SIG-M5 (cell line): ENCODE data around the gene CETP.
"Not testable (repeated sequence)": the region's sequence is repeated elsewhere in the genome, so short reads cannot be mapped to it uniquely, and the experiment has no call there.

Experiments
- DNase-seq: peaks from one replicate; lab custom pipeline; 2025; lab: John Stamatoyannopoulos, UW

The CETP gene

DNA sequence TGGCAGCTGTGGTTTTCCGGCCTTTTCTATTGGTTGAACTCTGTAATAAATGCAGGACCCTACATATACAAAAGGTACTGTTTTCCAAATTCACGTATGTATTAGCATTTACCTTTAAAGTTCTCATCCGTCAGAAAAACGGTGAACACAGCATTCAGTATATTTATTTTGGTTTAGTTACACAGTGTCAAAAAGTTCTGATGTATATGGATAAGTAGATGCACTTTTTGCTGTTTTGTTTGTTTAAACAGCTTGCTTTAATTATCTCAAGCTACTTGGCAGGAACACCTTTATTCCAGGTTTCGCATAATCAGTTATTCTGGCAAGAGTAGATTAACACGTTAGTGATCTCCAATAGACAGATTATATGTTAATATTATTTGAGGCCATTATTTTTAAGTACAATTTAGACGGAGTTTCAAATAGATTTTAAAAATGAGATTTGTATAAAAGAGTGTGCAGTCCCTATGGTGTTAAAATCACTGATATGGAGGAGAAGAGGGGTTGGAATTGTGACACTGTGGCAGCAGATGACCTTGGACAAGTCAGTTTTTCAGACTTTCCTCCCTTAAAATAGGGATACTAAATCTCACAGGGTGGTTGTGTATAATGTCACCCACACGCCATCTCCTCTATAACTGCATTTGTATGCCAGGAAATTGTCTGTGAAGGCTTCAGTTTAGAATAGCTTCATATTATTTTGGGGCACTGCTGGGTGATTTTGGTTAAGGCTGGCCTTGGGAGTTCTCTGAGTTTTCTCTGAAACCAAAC is 27.7 kb upstream of the CETP start:
- DNase-seq, result no peak

DNA sequence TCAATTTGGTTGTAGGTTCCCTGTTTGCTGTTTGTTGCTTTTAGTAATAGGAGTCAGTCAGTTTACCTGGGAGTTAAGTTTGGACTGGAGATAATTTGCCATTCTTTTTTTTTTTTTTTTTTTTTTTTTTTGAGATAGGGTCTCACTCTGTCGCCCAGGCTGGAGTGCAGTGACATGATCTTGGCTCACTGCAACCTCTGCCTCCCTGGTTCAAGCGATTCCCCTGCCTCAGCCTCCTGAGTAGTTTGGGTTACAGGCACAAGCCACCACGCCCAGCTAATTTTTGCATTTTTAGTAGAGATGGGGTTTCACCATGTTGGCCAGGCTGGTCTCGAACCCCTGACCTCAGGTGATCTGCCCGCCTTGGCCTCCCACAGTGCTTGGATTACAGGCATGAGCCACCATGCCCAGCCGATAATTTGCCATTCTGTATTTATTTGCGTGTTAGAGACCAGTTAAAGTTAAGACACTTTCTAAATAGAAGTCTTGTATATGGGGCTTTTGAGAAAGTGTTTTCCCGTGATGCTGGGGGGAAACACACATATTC is 27.1 kb upstream of the CETP start:
- DNase-seq, result not testable (repeated sequence)

DNA sequence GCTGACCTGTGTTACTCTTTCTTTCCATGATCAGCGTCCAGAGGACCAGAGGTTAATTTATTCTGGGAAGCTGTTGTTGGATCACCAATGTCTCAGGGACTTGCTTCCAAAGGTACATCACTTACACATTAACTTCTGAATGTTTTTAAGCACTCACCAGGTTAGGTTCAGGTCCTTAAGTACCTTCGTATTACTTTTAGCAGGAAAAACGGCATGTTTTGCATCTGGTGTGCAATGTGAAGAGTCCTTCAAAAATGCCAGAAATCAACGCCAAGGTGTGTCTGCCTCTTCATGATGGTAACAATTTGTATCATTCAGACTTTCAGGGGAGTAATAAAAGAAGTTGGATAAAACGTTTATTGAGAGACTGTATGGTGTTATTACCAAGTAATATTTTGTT is 26.5 kb upstream of the CETP start:
- DNase-seq, result no peak

DNA sequence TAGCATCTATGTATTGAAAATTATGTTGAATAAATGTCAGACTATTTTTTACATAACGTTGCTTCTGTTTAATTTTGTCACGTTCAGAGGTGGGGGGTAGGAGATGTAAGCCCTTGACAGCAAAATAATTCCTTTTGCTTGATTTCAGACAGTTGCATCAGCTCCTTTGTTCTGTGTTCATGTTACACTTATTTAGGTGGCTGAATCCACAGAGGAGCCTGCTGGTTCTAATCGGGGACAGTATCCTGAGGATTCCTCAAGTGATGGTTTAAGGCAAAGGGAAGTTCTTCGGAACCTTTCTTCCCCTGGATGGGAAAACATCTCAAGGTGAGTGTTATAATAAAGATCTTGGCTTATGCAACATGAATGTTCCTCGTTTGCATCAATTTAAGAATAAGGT is 25.3 kb upstream of the CETP start:
- no peak for DNase-seq

DNA sequence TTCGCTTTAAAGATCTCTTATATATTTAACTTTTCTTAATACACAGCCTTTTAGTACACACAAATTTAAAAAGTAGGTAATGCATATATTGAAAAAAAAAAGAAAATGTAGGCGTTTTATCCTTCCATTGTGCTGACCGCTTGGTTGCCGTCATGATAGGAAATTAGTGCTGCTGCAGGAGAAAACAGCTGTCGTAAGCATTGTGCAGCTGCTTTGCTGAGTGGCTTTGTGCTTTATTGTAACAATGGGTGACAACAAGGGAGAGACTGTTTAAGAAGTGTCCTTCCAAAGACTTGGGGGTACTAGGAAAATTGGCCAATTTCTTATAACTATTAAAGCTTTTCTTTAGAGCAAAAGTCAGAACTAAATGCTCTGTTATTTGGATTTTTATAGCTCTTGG is 24.8 kb upstream of the CETP start:
- no peak for DNase-seq

DNA sequence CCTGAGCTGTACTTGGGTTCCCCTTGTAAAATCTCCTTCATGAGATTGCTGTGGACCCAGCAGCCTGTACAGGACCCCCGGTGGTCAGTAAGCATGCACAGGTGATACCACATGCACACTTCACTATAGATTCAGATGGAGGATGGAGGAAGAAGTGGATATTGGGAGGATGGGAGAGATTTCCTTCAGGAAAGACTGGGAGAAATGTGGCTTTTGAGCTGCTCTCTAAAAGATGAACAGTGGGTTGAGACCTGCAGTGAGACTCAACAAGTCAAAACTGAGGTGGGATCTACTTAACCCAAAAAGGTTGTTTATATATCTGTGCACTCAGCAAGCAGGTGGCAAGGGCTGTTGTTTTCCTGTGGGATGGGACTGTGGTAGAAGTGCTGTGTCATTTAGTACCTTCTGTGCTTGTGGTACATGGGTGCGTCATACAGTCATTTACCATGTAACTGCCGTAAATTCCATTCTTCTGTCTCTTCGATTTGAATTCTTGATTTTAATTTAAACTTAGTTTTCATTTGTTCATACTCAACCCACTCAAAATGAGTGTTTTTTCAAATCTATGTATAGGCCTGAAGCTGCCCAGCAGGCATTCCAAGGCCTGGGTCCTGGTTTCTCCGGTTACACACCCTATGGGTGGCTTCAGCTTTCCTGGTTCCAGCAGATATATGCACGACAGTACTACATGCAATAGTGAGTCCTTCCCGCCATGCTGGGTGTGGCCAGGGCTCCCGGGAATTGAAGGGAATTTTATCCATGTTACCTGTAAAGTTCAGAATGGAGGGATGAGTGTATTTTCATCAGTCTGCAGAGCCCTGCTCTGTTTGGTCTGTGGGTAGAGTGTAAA is 22.9 kb upstream of the CETP start:
- no peak for DNase-seq

DNA sequence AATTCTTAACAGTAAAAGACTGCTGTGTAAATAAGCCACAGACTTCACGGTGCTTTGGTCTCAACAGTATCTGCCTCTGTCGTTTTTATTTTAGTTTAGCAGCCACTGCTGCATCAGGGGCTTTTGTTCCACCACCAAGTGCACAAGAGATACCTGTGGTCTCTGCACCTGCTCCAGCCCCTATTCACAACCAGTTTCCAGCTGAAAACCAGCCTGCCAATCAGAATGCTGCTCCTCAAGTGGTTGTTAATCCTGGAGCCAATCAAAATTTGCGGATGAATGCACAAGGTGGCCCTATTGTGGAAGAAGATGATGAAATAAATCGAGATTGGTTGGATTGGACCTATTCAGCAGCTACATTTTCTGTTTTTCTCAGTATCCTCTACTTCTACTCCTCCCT is 21.9 kb upstream of the CETP start:
- no peak for DNase-seq

DNA sequence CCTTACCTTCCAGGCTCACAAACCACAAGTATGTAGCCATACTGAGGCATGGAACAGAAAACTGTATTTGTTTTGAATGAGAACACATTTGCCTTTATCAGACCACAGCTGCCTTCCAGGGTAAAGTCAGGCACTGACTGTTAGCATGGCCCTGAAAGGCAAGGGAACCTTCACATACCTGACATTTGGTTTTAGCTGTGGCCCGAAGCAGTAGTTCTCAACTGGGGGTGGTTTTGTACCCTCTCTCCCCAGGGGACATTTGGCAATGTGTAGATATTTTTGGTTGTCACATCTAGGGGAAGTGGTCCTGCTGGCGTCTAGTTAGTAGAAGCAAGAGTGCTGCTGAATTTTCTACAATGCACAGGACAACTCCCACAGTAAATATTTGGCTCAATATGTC is 20.7 kb upstream of the CETP start:
- no peak for DNase-seq

DNA sequence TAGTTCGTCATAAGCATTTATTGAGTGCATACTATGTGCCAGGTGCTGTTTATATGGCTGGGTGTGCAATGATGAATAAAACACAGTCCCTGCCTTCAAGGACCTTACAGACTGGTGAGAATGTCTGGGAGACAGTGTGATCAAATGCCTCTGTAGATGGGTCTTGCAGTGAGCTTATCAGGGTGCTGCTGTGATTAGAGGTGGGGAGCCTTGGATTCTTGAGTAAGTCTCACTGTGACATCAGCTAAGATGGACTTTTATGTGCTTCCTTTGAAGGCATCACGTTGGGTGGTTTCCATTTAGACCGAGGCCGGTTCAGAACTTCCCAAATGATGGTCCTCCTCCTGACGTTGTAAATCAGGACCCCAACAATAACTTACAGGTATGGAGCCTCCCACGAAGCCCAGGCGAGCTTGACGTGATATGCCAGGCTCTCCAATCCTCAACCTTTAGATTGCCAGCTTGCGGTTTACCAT is 19.9 kb upstream of the CETP start:
- DNase-seq, result no peak

DNA sequence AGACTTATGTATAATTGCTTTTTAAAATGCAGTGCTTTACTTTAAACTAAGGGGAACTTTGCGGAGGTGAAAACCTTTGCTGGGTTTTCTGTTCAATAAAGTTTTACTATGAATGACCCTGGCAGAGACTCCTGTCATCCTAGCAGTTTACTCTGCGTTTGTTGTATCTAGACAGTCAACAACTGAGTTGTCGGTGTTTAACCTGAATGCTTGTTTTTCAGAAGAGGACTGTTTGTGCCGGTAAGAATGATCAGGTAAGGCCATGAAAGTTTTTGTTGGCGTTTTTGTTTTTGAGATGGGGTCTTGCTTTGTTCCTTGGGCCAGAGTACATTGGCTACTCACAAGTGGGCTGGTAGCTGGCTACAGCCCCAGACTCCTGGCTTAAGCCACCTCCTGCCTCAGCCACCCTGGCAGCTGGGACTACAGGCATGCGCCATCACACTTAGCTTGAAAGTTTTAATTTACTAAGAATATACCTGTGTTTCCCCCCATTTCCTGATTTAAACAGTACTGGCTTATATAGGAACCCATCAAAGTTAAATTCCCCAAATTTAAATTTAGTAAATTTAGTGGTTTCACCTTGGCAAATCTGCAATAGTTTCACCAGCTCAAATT is 17.9 kb upstream of the CETP start:
- DNase-seq, result no peak

DNA sequence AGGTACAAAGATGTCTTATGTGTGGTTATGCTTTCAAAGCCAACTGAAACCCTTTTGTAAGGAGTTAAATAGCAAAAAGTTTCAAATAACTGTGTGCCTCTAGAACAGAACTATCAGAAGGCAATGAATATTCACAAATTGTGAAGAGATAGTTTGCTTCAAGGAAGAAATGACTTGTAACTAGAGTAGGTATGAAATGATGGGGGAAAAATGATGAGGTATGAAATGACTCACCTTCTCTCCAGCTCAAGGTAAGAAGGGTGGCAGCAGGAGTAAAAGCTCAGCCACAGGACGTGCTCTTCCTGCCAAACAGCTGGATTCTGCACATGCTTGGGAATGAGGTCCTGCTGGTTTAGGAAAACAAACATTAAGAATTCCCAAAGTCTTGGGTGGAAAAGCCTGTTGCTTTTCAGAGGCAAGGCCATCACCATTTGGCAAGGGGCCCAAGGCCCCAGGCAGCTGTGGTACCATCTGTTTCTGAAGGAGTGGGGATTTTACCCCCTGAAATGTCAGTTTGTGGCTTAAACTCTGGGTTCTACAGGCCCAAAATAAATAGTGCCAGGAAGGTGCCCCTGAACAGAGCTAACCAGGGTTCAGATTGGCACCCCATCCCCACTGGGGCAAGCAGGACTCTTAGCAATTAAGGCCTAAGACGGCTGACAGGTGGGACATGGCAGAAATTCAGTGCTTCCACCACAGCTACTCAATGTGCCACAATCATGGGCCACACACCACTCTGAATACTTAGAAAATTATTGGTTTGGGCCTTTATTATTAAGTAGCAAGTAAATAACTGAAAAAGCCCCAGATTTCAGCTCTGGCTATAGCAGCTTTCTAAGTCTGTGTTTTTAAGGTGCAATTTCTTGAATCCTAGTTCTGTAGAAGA is 16.6 kb upstream of the CETP start:
- DNase-seq, result no peak

DNA sequence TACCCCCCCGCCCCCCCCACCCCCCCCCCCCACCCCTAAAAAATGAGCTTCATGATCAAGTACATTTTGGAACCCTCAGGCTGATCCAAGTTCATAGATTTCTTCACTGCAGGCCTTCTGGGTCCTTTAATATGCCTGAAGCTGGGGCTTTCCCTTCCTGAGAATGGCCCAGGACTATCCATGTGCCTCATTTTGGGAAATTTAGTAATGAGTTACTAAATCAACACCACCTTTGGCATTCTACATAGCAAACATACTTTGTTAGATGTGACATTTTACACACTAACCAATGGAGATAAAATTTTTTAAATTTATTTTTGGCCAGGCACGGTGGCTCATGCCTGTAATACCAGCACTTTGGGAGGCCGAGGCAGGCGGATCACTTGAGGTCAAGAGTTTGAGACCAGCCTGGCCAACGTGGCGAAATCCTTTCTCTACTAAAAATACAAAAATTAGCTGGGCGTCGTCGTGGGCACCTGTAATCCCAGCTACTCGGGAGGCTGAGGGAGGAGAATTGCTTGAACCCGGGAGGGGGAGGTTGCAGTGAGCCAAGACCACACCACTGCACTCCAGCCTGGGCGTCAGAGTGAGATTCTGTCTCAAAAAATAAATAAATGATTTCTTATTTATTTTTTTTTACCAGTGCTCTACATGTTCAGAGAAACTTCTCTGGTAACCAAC is 15.8 kb upstream of the CETP start:
- no peak for DNase-seq

DNA sequence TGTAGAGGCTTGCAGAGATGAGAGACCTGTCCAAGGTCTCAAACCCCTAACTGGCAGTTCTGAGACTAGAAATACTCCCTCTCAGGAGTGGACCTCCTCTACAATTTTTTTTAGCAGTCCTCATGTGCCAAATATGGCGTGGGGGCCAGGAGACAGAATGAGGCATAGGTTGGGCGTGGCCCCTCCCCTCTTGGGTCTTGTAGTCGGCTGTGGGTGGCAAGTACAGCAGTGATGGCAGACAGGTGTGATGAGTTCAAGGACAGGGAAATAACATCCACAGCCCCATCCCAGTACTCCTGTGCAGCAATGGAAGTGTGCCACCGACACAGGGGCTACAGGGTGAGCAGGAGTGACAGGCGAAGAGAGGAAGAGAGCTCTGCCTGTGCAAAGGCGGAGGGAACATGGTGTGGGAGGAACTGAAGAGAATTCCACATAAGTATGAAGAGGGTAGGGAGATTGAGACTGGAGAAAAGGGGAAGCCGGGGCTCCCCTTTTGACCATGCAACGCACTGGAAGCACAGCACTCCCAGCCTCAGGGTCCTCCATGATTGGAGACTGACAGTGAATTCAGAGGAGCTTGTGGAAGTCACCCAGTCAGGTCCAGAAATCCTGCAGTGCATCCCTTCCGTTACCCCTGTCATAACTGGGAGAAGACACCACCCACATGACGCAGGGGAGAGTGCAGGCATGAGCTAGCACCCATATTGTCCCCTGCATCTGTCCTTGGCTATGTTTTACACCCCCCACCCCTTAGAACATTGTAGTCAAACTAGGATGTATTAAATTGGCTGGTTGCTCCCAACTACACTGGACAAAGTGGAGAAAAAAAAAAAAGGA is 14.8 kb upstream of the CETP start:
- no peak for DNase-seq

DNA sequence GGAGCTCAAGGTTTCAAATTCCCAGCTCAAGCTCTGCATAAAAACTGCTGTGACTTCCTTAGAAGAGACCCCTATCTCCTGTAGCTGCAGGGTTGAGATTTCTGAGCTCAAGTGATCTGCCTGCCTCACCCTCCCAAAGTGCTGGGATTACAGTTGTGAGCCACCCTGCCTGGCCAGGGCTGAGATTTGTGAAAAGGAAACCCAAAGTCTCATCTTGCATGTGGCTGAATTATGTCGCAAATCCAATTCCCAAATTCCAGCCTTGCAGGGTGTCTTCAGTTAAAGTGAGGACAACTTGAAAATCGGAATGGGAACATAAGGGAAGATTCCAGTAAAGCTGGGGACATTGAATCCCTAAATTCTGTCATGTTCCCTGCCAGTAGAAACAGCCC is 14.2 kb upstream of the CETP start:
- no peak for DNase-seq

DNA sequence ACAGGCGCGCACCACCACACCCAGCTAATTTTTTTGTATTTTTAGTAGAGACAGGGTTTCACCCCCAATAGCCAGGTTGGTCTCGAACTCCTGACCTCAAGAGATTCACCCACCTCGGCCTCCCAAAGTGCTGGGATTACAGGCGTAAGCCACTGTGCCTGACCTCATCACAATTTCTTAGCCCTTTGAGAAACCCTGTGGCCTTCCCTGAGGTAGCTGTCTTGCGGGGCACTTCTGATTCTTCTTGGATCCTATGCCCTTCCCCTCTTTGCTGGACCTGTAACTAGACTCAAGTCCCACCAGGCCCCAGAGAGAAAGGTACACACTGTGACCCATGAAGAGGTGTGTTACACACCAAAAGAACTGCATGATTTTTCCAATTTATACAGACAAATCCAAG is 13.5 kb upstream of the CETP start:
- no peak for DNase-seq

DNA sequence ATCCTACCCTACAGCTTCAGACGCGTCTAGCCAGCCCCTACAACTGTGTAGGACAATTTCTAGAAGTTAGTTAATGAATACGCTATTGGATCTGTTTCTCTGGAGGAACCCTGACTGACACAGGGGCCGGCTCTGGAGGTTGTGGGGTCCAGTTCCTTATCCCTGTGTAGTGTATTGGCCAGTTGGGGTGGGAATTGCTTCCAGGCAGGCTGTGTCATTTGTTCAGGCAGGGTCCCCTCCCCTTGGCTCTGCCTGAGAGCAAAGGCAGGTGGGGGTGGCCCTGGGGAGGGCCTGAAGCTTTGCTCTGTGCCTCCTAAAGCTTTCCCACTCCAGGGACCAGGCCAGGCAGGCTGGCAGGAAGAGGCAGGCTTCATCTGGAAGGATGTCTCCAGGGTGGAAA is 11.7 kb upstream of the CETP start:
- no peak for DNase-seq

DNA sequence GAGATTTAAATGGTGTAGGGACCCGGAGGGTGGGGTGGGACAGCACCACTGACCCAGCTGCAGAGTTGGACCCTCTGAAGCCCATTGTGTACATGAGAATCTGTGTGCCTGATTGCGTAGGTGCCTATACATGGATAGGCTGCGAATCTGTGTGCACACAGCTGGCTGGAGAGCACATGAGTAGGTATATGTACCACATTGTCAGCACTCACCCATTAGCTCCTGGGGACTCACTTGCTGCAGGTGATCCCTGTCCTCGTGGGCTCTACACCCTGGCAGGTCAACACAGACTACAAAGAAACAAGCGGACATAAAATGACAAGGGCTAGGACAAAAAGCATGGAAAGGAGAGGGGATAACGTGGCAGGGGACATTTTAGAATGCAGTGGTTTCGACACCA is 11.3 kb upstream of the CETP start:
- DNase-seq, result no peak

DNA sequence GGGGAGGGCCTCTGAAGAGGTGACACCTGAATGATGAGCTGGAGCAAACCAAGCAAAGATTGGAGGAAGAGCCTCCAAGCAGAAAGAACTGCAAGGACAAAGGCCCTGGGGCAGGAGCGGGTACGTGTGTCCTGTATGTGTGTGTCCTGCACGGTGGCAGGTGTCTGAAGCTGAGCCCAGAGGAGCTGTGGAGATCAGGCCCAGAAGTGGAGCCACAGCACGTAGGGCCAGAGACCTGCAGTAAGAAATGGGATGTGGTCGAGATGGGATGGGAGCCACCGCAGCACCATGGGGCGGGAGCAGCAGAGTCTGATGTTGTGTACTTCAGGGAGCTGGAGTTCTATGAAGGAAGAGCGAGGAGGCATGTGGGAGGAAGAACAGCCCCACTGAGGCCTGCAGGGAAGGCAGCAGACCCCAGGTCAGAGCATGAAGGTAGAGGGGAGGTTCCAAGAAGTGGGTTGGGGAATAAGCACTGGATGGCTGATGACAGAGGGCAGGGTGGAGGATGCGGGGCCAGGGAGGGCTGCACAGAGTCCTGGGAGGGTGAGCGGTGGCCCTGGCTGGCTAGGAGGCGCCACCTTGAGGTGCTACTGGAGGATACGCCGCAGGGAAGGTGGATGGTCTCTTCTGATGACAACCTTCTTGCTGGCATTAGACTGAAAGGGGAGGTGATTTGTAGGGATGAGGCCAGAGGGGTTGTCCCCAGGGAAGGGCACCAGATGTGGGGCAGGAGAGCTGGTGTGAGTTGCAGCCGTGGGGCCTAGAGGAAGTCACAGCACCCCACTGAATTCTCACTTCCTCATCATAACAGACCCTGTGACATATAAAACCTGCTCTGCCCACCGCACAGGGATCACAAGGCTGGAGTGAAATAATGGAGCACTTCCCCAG is 10.6 kb upstream of the CETP start:
- peak; percentile 11 for DNase-seq

DNA sequence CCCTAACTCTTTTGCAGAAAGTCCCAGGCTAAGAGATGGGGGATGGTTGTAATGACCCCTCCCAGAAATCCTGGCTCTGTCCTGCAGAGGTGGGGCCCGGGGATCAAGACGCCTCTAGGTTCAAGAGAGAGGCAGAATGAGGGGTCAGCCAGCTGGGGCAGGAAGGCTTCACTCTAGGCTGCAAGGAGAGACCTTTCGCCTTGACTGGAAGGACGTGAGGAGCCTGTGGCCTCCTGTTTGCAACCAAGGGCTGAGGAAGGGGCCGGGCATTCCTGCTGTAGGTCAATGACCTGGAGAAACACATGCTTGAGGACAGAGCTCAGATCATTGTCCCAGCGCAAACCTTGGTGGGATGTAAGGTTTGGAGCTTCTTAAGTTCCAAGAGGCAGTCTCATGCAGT is 8.7 kb upstream of the CETP start:
- DNase-seq, result no peak
